Cardiac fibroblast (primary cell): ENCODE results near the gene TRAF3.

Source experiments
- DNase-seq, 2 donors: peaks; one replicate each; pipeline versions ENCODE4 v3.0.0 to v3.0.0-alpha.2; 2010; ENCODE audit warnings: low read depth in 2 of 2
- H3K4me3 ChIP-seq, 2 donors: replicated peaks in 1 of 2; 1 replicate in 1 of 2; 2 replicates in 1 of 2; pipeline ENCODE4 v1.5.1; 2011; ENCODE audit warnings: low read depth in 2 of 2, low read length in 2 of 2, mild to moderate bottlenecking in 2 of 2, moderate library complexity in 1 of 2
- CTCF ChIP-seq: IDR thresholded peaks from one replicate; pipeline ENCODE4 v1.5.1; 2011; ENCODE audit warnings: low read depth, mild to moderate bottlenecking, low read length, inconsistent platforms

Gene TRAF3

GRCh38 chr14:102932484-102933248, 155.4 kb downstream of the TRAF3 start:
- no peak for TF ChIP-seq CTCF
- H3K4me3 ChIP-seq, result no peak overlapping the region
- DNase-seq, result no peak

GRCh38 chr14:102933618-102934231, 156.5 kb downstream of the TRAF3 start:
- DNase-seq, result no peak
- no peak for TF ChIP-seq CTCF
- no peak overlapping the region for H3K4me3 ChIP-seq

- H3K4me3 ChIP-seq, result no peak overlapping the region
- no peak for DNase-seq
- TF ChIP-seq CTCF, result no peak
These were observed 158.5 kb downstream of the TRAF3 start for GRCh38 chr14:102935756-102936155.

- no peak for DNase-seq
- TF ChIP-seq CTCF, result no peak
These were observed 160.3 kb downstream of the TRAF3 start for GRCh38 chr14:102937331-102938175.

GRCh38 chr14:102938191-102938590, 160.9 kb downstream of the TRAF3 start:
- no peak for DNase-seq
- TF ChIP-seq CTCF, result no peak
- no peak overlapping the region for H3K4me3 ChIP-seq

More at GRCh38 chr14:102937331-102938175, 160.3 kb downstream of the TRAF3 start:
- H3K4me3 ChIP-seq, result no peak overlapping the region

- no peak overlapping the region for H3K4me3 ChIP-seq
- no peak for TF ChIP-seq CTCF
- DNase-seq, result no peak
These were observed 162.1 kb downstream of the TRAF3 start for GRCh38 chr14:102939329-102939728.
